HepG2 (cell line): Measurements from ENCODE around the gene KCNJ6. TPM values are rescaled to one million over a fixed set of nuclear protein-coding genes. Genes with fewer than 3 reads are reported as not detected.
A peak's percentile ranks its signal among the peaks of the same experiment; 100 is the strongest.

Experiments
- ATAC-seq: fragments of 200-7000 bp; cut with Tn5 transposase; 3 replicates; pipeline ENCODE4 v1.9.1; 2020; ENCODE audit warnings: mild to moderate bottlenecking, moderate library complexity
- BruUV-seq: library from RNA; stranded (reverse); fragments of 400-500 nt; replicated peaks from 2 replicates; lab custom pipeline; 2021; lab: Mats Ljungman, UMichigan
- CTCF ChIA-PET: fragments of 300-600 bp; formaldehyde crosslinking; extraction: SDS; loops from one replicate; lab custom pipeline; 2021; ENCODE audit warnings: low total read pairs, inconsistent platforms, low intra/inter-chr PET ratio; lab: Yijun Ruan, JAX
- POLR2A ChIA-PET: fragments of 350-600 bp; sonication (Branson Sonifier 250); formaldehyde crosslinking; loops from one replicate; lab custom pipeline; 2020; ENCODE audit warnings: antibody characterized with exemption, inconsistent platforms; lab: Yijun Ruan, JAX
- DNase-seq: peaks from one replicate; pipeline ENCODE4 v3.0.0-alpha.2; 2015; ENCODE audit warnings: low spot score
- FAIRE-seq: peaks from 3 replicates; lab custom pipeline; 2011; peaks lifted over from hg19 to GRCh38; lab: Jason Lieb, UNC
- H2AFZ ChIP-seq: one replicate; pipeline ENCODE4 v1.6.1; 2011; ENCODE audit warnings: low read length, inconsistent platforms
- H3K27ac ChIP-seq: fragments of 300-600 bp; 3 replicates; pipeline ENCODE4 v1.8.0; 2011; ENCODE audit warnings: mixed run types, mild to moderate bottlenecking, mixed read lengths, low read length, inconsistent platforms; ENCODE audit not compliant: insufficient read depth; ENCODE audit errors: extremely low read length
- H3K27me3 ChIP-seq, 2 experiments: fragments of 200-600 bp in 1 of 2; 2 replicates in 1 of 2; 3 replicates in 1 of 2; pipeline versions ENCODE4 v1.6.0 to v1.8.0; 2011; ENCODE audit warnings: low read length in 2 of 2, mild to moderate bottlenecking in 2 of 2, moderate library complexity in 2 of 2, inconsistent platforms in 1 of 2; ENCODE audit not compliant: insufficient read depth in 2 of 2, control insufficient read depth in 1 of 2
- H3K36me3 ChIP-seq, 2 experiments: fragments of 200-600 bp in 1 of 2; replicated peaks in 1 of 2; 2 replicates in 1 of 2; 3 replicates in 1 of 2; pipeline versions ENCODE4 v1.5.1 to v1.8.0; 2011; ENCODE audit warnings: low read length in 2 of 2, inconsistent platforms in 1 of 2; ENCODE audit not compliant: insufficient read depth in 2 of 2, control insufficient read depth in 1 of 2
- H3K4me1 ChIP-seq: 2 replicates; pipeline ENCODE4 v1.5.1; 2012; ENCODE audit warnings: low read length, inconsistent platforms; ENCODE audit not compliant: insufficient read depth
- H3K4me2 ChIP-seq: 2 replicates; pipeline ENCODE4 v1.6.0; 2011; ENCODE audit warnings: low read depth, low read length, inconsistent platforms
- H3K4me3 ChIP-seq, 3 experiments: fragments of 200-600 bp in 1 of 3; sonication (generic), shearing (Covaris generic) in 1 of 3; replicated peaks in 1 of 3; 2 replicates each; pipeline ENCODE4 v1.5.1; 2011 to 2016; ENCODE audit warnings: low read length in 3 of 3, inconsistent platforms in 2 of 3, low read depth in 2 of 3, mild to moderate bottlenecking in 2 of 3, control low read depth in 1 of 3, mixed read lengths in 1 of 3; ENCODE audit not compliant: insufficient read depth in 1 of 3
- H3K79me2 ChIP-seq: one replicate; pipeline ENCODE4 v1.6.1; 2011; ENCODE audit warnings: low read length, inconsistent platforms; ENCODE audit not compliant: insufficient read depth
- H3K9ac ChIP-seq: 2 replicates; pipeline ENCODE4 v1.6.0; 2011; ENCODE audit warnings: mild to moderate bottlenecking, low read depth, low read length, inconsistent platforms; ENCODE audit not compliant: insufficient read depth
- H3K9me3 ChIP-seq: 2 replicates; pipeline ENCODE4 v1.5.1; 2012; ENCODE audit warnings: mild to moderate bottlenecking, low read length
- H4K20me1 ChIP-seq: 2 replicates; pipeline ENCODE4 v1.6.0; 2011; ENCODE audit warnings: inconsistent platforms, mild to moderate bottlenecking, low read length, moderate library complexity; ENCODE audit not compliant: insufficient read depth
- DNMT1 ChIP-seq: sonication (generic); formaldehyde crosslinking; IDR thresholded peaks from 2 replicates; pipeline ENCODE4 v1.5.1; 2020; ENCODE audit warnings: mild to moderate bottlenecking, missing genetic modification reagents
- MNT ChIP-seq: fragments of 450-650 bp; IDR thresholded peaks from 2 replicates; pipeline ENCODE4 v1.6.1; 2016
- PRMT3 ChIP-seq: sonication (generic); formaldehyde crosslinking; IDR thresholded peaks from 2 replicates; pipeline ENCODE4 v1.8.1; 2022; ENCODE audit warnings: low read depth, mild to moderate bottlenecking, moderate library complexity, missing genetic modification reagents, borderline replicate concordance
- SNAI1 ChIP-seq: sonication (generic); formaldehyde crosslinking; IDR thresholded peaks from 2 replicates; pipeline ENCODE4 v1.5.0; 2020; ENCODE audit warnings: mild to moderate bottlenecking, missing genetic modification reagents, borderline replicate concordance
- SUZ12 ChIP-seq: fragments of 150-350 bp; IDR thresholded peaks from 2 replicates; pipeline ENCODE4 v1.6.1; 2014; ENCODE audit warnings: low read depth, low read length
- ZBTB37 ChIP-seq: sonication (generic); formaldehyde crosslinking; IDR thresholded peaks from 2 replicates; pipeline ENCODE4 v1.4.0; 2020; ENCODE audit warnings: mild to moderate bottlenecking, missing genetic modification reagents
- ZBTB46 ChIP-seq: sonication (generic); formaldehyde crosslinking; IDR thresholded peaks from 2 replicates; pipeline ENCODE4 v1.4.0; 2020; ENCODE audit warnings: mild to moderate bottlenecking, missing genetic modification reagents, borderline replicate concordance
- ZBTB49 ChIP-seq: sonication (generic); formaldehyde crosslinking; IDR thresholded peaks from 2 replicates; pipeline ENCODE4 v1.4.0; 2020; ENCODE audit warnings: missing genetic modification reagents, borderline replicate concordance
- WGBS: methylation state at CpG from one replicate; pipeline ENCODE4 v1.1.6; 2017; ENCODE audit warnings: low lambda C conversion rate; 5-methylcytosine and 5-hydroxymethylcytosine counted together
- in situ Hi-C: cut with HindIII; loops from 2 replicates; pipeline ENCODE4 v1.10.0; 2017; ENCODE audit warnings: low pct_unique_long_range_greater_than_20kb; ENCODE audit not compliant: extremely low pct_ligation_motif_present
- intact Hi-C: fragments of 100-400 bp; cut with micrococcal nuclease; formaldehyde crosslinking; loops from one replicate; pipeline ENCODE4 v1.10.0; 2022; ENCODE audit not compliant: unreplicated experiment
- polyA plus RNA-seq, 8 experiments: library from polyadenylated mRNA; depleted of rRNA in 3 of 8; stranded (reverse) in 7 of 8; unstranded in 1 of 8; fragments of >200 nt; fragmentation: Illumina TruSeq in 4 of 8; extraction: Trizol in 4 of 8; gene quantifications; 2 replicates each; pipeline versions ENCODE4 v1.2.1 to v1.2.3, GENCODE V29; 2011 to 2016; ENCODE audit warnings: low read depth in 4 of 8, missing spikeins in 1 of 8, mixed read lengths in 1 of 8; ENCODE audit not compliant: insufficient read depth in 1 of 8
- total RNA-seq, 5 experiments: library from RNA; depleted of rRNA; stranded (reverse); fragments of >200 nt; fragmentation: Illumina TruSeq; extraction: Trizol; gene quantifications; 2 replicates each; pipeline ENCODE4 v1.2.3, GENCODE V29; 2016; ENCODE audit warnings: low read depth in 1 of 5

Gene KCNJ6
- total and polyA plus RNA-seq, 2 of the 13 experiments (the other 11 are each of a cell fraction or from before 2014, with no cell fraction given), result not detected

- Histone ChIP-seq H3K9me3 (no peaks in the 10 kb centered on the region), H3K27ac (no peak overlapping the region), H3K27me3 (no peaks in the 10 kb centered on the region), H3K9ac (no peak overlapping the region), H3K4me1 (no peaks in the 10 kb centered on the region), H3K4me3 (no peak overlapping the region), H4K20me1 (no peaks in the 10 kb centered on the region), H3K4me2 (no peak overlapping the region), H3K36me3 (no peaks in the 10 kb centered on the region), H2AFZ (no peak overlapping the region), H3K79me2 (no peaks in the 10 kb centered on the region)
- WGBS, result 0% methylated on average over 1 of the region's 4 CpGs
- in situ Hi-C loops (no loop called here), intact Hi-C loops (no loop called here)
- ChIA-PET POLR2A (no interaction called here), CTCF (no interaction called here)
- no TSS peak for BruUV-seq
- ATAC-seq, result no peak
- TF ChIP-seq ZBTB37 (no peak), SNAI1 (no peak), MNT (peak; percentile 91), SUZ12 (no peak)
- no peak for FAIRE-seq
- DNase-seq, result no peak
Observed at GRCh38 chr21:37788503-37788902, 127.8 kb downstream of the KCNJ6 start.

GRCh38 chr21:37787456-37787855 lies 128.8 kb downstream of the KCNJ6 start:
- H3K79me2 ChIP-seq, result no peaks in the 10 kb centered on the region
- TF ChIP-seq PRMT3 (CRISPR knock-in tag), result no peak
- no peak for TF ChIP-seq ZBTB46 (CRISPR knock-in tag)
- TF ChIP-seq ZBTB49, result no peak
- no peak for TF ChIP-seq DNMT1 (CRISPR knock-in tag)

More at GRCh38 chr21:37787456-37787855, 128.8 kb downstream of the KCNJ6 start:
- ATAC-seq (no peak), DNase-seq (no peak), FAIRE-seq (no peak)
- ChIA-PET CTCF (no interaction called here), POLR2A (no interaction called here)
- H3K4me2 ChIP-seq, result no peak overlapping the region
- H3K36me3 ChIP-seq, result no peaks in the 10 kb centered on the region
- no peak overlapping the region for H3K4me3 ChIP-seq
- H3K27me3 ChIP-seq, result no peaks in the 10 kb centered on the region
- no peaks in the 10 kb centered on the region for H3K4me1 ChIP-seq
- no peaks in the 10 kb centered on the region for H3K9me3 ChIP-seq
- H3K9ac ChIP-seq, result no peak overlapping the region
- intact Hi-C loops (no loop called here), in situ Hi-C loops (no loop called here)
- WGBS, result 13% methylated on average over 1 of the region's 1 CpG
- BruUV-seq, result no TSS peak
- H4K20me1 ChIP-seq, result no peaks in the 10 kb centered on the region
- H2AFZ ChIP-seq, result no peak overlapping the region
- H3K27ac ChIP-seq, result no peak overlapping the region
